Anterior cingulate cortex (tissue), 58 donors: ENCODE measurements around the gene OR2T33.
"Not testable (repeated sequence)": the region's sequence is repeated elsewhere in the genome, so short reads cannot be mapped to it uniquely, and the experiment has no call there.

Experiments
- DNase-seq, 58 donors: peaks; one replicate each; lab custom pipeline; 2025; lab: John Stamatoyannopoulos, UW

OR2T33 gene, protein sequence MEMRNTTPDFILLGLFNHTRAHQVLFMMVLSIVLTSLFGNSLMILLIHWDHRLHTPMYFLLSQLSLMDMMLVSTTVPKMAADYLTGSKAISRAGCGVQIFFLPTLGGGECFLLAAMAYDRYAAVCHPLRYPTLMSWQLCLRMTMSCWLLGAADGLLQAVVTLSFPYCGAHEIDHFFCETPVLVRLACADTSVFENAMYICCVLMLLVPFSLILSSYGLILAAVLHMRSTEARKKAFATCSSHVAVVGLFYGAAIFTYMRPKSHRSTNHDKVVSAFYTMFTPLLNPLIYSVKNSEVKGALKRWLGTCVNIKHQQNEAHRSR

GRCh38 chr1:248277876-248278275, at the start of gene OR2T33:
Gene OR2T33, minus strand, starts transcription at chr1:248277976. Its CDS starts 4,162 bp downstream, at chr1:248273814.
- DNase-seq: no peak

DNA sequence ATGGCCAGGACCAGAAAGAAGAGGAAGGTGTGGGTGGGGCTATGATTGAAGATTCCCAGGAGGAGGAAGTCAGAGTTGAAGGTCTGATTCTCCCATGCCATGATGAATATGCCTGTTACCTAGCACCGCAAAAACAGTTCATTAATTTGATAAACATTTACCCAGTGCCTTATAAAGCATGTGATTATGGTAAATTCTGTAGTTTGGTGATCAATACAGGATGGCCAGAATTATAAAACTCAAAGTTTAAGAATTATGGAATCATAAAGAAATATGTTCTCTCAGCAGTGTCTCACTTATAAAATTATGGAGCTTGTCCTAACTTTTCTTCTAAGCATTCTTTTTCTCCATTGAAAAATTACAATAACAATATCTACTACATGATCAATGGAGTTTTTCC, 46.7 kb upstream of the OR2T33 start, which contains the start of gene OR2M7:
Gene OR2M7, minus strand, starts transcription at position 101 of the 400 bp plus-strand sequence. Its CDS starts 0 bp downstream, at position 101.
- DNase-seq: no peak

- DNase-seq: no peak
These were observed 39.0 kb upstream of the OR2T33 start for GRCh38 chr1:248316796-248317195.

- not testable (repeated sequence) for DNase-seq
These were observed 29.0 kb upstream of the OR2T33 start for GRCh38 chr1:248306740-248307139.

- no peak for DNase-seq
These were observed 28.3 kb upstream of the OR2T33 start for GRCh38 chr1:248306103-248306502.

- DNase-seq: not testable (repeated sequence)
These were observed 27.9 kb upstream of the OR2T33 start for GRCh38 chr1:248305672-248306071.

DNA sequence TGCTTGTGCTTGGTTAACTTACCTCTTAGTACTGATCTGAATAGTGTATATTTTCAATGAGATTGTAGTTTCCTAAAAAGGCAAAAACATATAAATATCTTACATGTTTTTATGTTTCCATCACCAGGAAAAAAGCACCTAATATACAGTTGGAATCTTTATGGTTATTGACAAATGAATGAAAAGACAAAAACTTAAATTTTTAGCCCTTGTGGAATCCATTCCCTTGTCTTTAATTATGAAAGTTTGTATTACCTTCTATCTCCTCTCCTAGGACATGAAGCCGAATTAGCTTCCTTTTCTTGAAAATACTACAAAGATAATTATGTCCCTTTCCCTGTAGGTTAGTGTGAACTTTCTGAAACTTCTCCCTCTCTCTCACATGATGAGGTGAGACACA, 25.5 kb upstream of the OR2T33 start, which contains the start of gene OR2T12:
Gene OR2T12, minus strand, starts transcription at position 101 of the 400 bp plus-strand sequence. CDS start 7,846 bp downstream, outside the sequence.
- DNase-seq: no peak

GRCh38 chr1:248288391-248288790, 10.6 kb upstream of the OR2T33 start:
- no peak for DNase-seq

DNA sequence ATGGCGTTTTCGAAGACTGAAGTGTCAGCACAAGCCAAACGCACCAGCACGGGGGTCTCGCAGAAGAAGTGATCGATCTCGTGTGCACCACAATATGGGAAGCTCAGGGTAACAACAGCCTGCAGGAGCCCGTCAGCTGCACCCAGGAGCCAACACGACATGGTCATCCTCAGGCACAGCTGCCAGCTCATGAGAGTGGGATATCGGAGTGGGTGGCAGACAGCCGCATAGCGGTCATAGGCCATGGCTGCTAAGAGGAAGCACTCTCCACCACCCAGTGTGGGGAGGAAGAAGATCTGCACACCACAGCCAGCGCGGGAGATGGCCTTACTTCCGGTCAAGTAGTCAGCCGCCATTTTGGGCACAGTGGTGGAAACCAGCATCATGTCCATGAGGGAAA, 4.6 kb downstream of the OR2T33 start:
- not testable (repeated sequence) for DNase-seq

- DNase-seq: no peak
These were observed 9.6 kb downstream of the OR2T33 start for GRCh38 chr1:248268178-248268577.

- DNase-seq: not testable (repeated sequence)
These were observed 18.5 kb downstream of the OR2T33 start for GRCh38 chr1:248259309-248259708.

- DNase-seq: peak in 22 of 58 donors; percentile 0 to 41 (median 10)
These were observed 34.6 kb downstream of the OR2T33 start for GRCh38 chr1:248243204-248243603.

DNA sequence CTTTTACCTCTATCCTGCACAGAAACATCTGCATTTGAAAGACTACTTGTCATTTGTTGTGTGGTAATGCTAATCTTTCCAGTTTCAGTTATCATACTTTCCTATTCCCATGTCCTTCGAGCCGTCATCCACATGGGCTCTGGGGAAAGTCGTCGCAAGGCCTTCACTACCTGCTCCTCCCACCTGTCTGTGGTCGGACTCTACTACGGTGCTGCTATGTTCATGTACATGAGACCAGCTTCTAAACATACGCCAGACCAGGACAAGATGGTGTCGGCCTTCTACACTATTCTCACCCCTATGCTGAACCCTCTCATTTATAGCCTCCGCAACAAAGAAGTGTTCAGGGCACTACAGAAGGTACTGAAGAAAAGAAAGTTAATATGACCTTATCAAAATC, 38.3 kb downstream of the OR2T33 start:
- no peak for DNase-seq

- no peak for DNase-seq
These were observed 46.7 kb downstream of the OR2T33 start, which contains the start of gene OR2M4 for GRCh38 chr1:248231117-248231516. Gene OR2M4, plus strand, starts transcription at chr1:248231417. Its CDS starts 7,512 bp downstream, at chr1:248238929.

DNA sequence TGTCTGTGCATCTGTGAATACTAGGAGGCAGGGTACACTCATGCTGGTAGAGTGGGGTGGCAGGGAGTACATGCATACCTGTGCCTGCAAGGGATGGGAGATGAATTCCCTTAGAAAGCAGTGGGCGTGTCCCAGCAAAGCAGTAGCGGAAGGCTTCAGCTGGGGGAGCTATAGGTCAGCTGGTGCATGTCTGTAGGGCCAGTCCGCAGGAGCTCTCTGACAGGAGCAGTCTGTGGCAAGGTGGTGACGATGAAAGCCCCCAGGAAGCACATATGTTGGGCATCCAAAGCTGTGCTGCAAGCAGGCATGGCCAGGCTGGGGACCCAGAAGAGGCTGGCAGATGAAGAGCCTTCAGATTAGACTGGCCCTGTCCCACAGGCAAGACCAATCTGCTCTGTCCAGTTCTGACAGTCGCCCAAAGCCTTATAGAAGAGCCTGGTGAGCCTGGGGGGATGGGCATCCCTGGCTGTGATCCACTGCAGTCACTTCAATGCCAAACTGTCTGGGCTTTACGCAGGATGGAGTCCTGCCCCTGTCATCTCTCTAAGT, 48.3 kb downstream of the OR2T33 start:
- no peak for DNase-seq

DNA sequence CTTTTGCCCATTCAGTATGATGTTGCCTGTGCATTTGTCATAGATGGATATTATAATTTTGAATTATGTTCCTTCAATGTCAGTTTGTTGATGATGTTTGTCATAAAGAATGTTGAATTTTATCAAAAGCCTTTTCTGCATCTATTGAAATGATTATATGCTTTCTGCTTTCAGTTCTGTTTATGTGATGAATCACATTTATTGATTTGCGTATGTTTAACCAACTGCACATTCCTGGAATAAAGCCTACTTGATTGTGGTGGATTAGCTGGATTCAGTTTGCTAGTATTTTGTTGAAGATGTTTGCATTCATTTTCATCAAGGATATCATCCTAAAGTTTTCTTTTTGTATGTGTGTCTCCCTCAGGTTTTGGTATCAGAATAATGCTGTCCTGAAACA, 52.2 kb downstream of the OR2T33 start:
- no peak for DNase-seq
